ENCODE measurements around the gene TSPO2. TPM values are rescaled to one million over a fixed set of nuclear protein-coding genes. Genes with fewer than 3 reads are reported as not detected.

Gene TSPO2
- total RNA-seq, 1 experiment from 2014 or later, result not detected

DNA sequence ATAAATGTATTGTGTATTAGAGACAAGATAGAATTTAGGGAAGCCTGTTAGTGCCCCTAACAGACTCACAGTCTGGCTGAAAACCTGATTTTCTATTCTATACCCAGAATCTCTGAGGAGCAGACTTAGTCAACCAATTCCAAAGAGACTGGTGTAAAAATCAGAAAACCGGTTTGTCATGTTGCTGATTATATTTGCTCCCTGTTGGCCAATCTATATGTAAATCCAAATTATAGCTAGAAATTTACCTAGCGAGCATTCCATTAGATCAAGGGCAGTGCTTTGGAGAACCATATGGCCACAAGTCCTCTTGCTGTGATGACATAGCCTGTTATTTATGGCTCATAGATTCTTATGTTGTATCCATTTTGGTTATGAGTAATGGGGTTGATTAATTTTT, 35.3 kb downstream of the TSPO2 start:
- no peak overlapping the region for H3K27ac ChIP-seq (ENCODE audit: low read depth, low read length)
- TF ChIP-seq ZNF274 (IDR thresholded peaks at IDR 0.05; ENCODE audit: low read depth, low read length), result no peak
- TF ChIP-seq, protein P1, sequence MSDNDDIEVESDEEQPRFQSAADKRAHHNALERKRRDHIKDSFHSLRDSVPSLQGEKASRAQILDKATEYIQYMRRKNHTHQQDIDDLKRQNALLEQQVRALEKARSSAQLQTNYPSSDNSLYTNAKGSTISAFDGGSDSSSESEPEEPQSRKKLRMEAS (IDR thresholded peaks at IDR 0.05), result no peak
- no peaks in the 10 kb centered on the region for H3K27me3 ChIP-seq (ENCODE audit: insufficient read depth, low read length)
- peaks cover 11 to 21% of the 10 kb centered on the region in 2 experiments for H3K36me3 ChIP-seq (ENCODE audit: control insufficient read depth in 1 of 2, insufficient read depth in 2 of 2, low read length in 2 of 2)
- POLR2A ChIA-PET, result no interaction called here
- H3K4me2 ChIP-seq (ENCODE audit: low read length), result no peak overlapping the region
- no peaks in the 10 kb centered on the region for H4K20me1 ChIP-seq (ENCODE audit: insufficient read depth)
- H3K9me2 ChIP-seq (ENCODE audit: insufficient read depth), result no peaks in the 10 kb centered on the region
- ATAC-seq (no peak), DNase-seq (ENCODE audit: low read depth, low spot score) (no peak)
- no peak overlapping the region for H2AFZ ChIP-seq (ENCODE audit: low read depth, low read length, poor library complexity, severe bottlenecking)
- no peak overlapping the region for H3K4me3 ChIP-seq (replicated peaks in 1 of 2; ENCODE audit: low read depth in 1 of 2, low read length in 2 of 2)
- BruUV-seq (replicated peaks), result no TSS peak
- intact Hi-C loops (cut with micrococcal nuclease), result no loop called here
- H3K4me1 ChIP-seq (ENCODE audit: control insufficient read depth in 1 of 2, insufficient read depth in 2 of 2, low read length in 2 of 2), result peaks cover 7 to 10% of the 10 kb centered on the region in 2 experiments; a peak in 3 of 4 replicates
- no peak overlapping the region for H3K9ac ChIP-seq (ENCODE audit: low read length)
- RAD21 ChIA-PET (ENCODE audit: low non-redundant PET in 1 of 2, low total read pairs in 2 of 2, uncharacterized antibody in 2 of 2, unreplicated experiment in 2 of 2), result no interaction called here
- no peaks in the 10 kb centered on the region for H3K9me3 ChIP-seq (ENCODE audit: control insufficient read depth in 1 of 2, insufficient read depth in 1 of 2, low read depth in 1 of 2, low read length in 2 of 2)
- CTCF ChIA-PET, result no interaction called here
- peaks cover 82% of the 10 kb centered on the region for H3K79me2 ChIP-seq (ENCODE audit: insufficient read depth, low read length)

DNA sequence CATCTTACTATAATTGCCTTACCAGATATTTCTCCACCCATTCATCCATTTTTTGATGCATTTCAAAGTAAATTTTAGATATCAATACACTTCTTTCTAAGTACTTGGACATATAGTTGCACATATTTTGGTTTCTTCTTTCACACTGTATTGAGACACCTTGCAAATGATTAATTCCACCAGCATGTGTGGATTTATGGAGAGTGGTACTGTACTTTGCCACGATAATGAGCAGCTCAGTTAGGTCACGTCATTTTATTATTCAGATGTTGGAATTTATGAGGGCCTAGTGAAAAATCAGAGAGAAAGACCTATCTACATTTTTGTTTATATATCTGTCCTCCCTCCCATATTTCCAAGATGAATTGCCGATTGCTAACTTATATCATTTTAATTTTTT, 35.8 kb downstream of the TSPO2 start:
- ATAC-seq, result no peak

More for the DNA sequence above, 35.8 kb downstream of the TSPO2 start:
- Histone ChIP-seq H3K4me2 (ENCODE audit: low read length) (no peak overlapping the region), H3K9me3 (ENCODE audit: control insufficient read depth in 1 of 2, insufficient read depth in 1 of 2, low read depth in 1 of 2, low read length in 2 of 2) (no peaks in the 10 kb centered on the region), H3K9me2 (ENCODE audit: insufficient read depth) (no peaks in the 10 kb centered on the region), H2AFZ (ENCODE audit: low read depth, low read length, poor library complexity, severe bottlenecking) (no peak overlapping the region), H3K27ac (ENCODE audit: low read depth, low read length) (no peak overlapping the region), H3K36me3 (ENCODE audit: control insufficient read depth in 1 of 2, insufficient read depth in 2 of 2, low read length in 2 of 2) (peaks cover 11 to 21% of the 10 kb centered on the region in 2 experiments), H3K4me3 (replicated peaks in 1 of 2; ENCODE audit: low read depth in 1 of 2, low read length in 2 of 2) (no peak overlapping the region), H3K4me1 (ENCODE audit: control insufficient read depth in 1 of 2, insufficient read depth in 2 of 2, low read length in 2 of 2) (peaks cover 7 to 10% of the 10 kb centered on the region in 2 experiments; a peak in 3 of 4 replicates), H3K9ac (ENCODE audit: low read length) (no peak overlapping the region), H4K20me1 (ENCODE audit: insufficient read depth) (no peaks in the 10 kb centered on the region), H3K27me3 (ENCODE audit: insufficient read depth, low read length) (no peaks in the 10 kb centered on the region), H3K79me2 (ENCODE audit: insufficient read depth, low read length) (peaks cover 87% of the 10 kb centered on the region)
- TF ChIP-seq ZFX (IDR thresholded peaks at IDR 0.05) (no peak), TCF7L2 (IDR thresholded peaks at IDR 0.05; ENCODE audit: borderline replicate concordance, extremely low read depth, insufficient read depth, insufficient read length) (no peak), POLR2A (IDR thresholded peaks at IDR 0.05; ENCODE audit: borderline replicate concordance, extremely low read depth, insufficient read depth, insufficient read length) (no peak), ELF1 (IDR thresholded peaks at IDR 0.05; ENCODE audit: borderline replicate concordance, low read depth) (no peak), SRF (IDR thresholded peaks at IDR 0.05; ENCODE audit: low read depth) (no peak), RAD21 (IDR thresholded peaks at IDR 0.05; ENCODE audit: low read depth) (no peak)
- TF ChIP-seq, protein P2, sequence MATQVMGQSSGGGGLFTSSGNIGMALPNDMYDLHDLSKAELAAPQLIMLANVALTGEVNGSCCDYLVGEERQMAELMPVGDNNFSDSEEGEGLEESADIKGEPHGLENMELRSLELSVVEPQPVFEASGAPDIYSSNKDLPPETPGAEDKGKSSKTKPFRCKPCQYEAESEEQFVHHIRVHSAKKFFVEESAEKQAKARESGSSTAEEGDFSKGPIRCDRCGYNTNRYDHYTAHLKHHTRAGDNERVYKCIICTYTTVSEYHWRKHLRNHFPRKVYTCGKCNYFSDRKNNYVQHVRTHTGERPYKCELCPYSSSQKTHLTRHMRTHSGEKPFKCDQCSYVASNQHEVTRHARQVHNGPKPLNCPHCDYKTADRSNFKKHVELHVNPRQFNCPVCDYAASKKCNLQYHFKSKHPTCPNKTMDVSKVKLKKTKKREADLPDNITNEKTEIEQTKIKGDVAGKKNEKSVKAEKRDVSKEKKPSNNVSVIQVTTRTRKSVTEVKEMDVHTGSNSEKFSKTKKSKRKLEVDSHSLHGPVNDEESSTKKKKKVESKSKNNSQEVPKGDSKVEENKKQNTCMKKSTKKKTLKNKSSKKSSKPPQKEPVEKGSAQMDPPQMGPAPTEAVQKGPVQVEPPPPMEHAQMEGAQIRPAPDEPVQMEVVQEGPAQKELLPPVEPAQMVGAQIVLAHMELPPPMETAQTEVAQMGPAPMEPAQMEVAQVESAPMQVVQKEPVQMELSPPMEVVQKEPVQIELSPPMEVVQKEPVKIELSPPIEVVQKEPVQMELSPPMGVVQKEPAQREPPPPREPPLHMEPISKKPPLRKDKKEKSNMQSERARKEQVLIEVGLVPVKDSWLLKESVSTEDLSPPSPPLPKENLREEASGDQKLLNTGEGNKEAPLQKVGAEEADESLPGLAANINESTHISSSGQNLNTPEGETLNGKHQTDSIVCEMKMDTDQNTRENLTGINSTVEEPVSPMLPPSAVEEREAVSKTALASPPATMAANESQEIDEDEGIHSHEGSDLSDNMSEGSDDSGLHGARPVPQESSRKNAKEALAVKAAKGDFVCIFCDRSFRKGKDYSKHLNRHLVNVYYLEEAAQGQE (IDR thresholded peaks at IDR 0.05; ENCODE audit: low read depth), result no peak
- TF ChIP-seq, protein P3, sequence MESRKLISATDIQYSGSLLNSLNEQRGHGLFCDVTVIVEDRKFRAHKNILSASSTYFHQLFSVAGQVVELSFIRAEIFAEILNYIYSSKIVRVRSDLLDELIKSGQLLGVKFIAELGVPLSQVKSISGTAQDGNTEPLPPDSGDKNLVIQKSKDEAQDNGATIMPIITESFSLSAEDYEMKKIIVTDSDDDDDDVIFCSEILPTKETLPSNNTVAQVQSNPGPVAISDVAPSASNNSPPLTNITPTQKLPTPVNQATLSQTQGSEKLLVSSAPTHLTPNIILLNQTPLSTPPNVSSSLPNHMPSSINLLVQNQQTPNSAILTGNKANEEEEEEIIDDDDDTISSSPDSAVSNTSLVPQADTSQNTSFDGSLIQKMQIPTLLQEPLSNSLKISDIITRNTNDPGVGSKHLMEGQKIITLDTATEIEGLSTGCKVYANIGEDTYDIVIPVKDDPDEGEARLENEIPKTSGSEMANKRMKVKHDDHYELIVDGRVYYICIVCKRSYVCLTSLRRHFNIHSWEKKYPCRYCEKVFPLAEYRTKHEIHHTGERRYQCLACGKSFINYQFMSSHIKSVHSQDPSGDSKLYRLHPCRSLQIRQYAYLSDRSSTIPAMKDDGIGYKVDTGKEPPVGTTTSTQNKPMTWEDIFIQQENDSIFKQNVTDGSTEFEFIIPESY (IDR thresholded peaks at IDR 0.05; ENCODE audit: extremely low read depth, insufficient replicate concordance, low read length), result no peak
- CTCF ChIA-PET, result no interaction called here
- intact Hi-C loops (cut with micrococcal nuclease), result no loop called here
- POLR2A ChIA-PET, result no interaction called here
- BruUV-seq (replicated peaks), result no TSS peak
- no peak for DNase-seq (ENCODE audit: low read depth, low spot score)
- RAD21 ChIA-PET (ENCODE audit: low non-redundant PET in 1 of 2, low total read pairs in 2 of 2, uncharacterized antibody in 2 of 2, unreplicated experiment in 2 of 2), result no interaction called here
